Mesenchymal stem cell (in vitro differentiated cells and primary cell): ENCODE data around the gene RHBDD1.

Source experiments
- DNase-seq: peaks from one replicate; pipeline ENCODE4 v3.0.0-alpha.2; 2013
- H2AFZ ChIP-seq: one replicate; pipeline ENCODE4 v1.6.1; 2013; ENCODE audit warnings: low read depth, mild to moderate bottlenecking, control low read depth, inconsistent platforms, low read length, moderate library complexity
- H2AK5ac ChIP-seq: 2 replicates; pipeline ENCODE4 v1.6.1; 2013; ENCODE audit warnings: low read length, moderate library complexity, mild to moderate bottlenecking, inconsistent platforms; ENCODE audit not compliant: severe bottlenecking
- H2BK120ac ChIP-seq: one replicate; pipeline ENCODE4 v1.6.1; 2013; ENCODE audit warnings: low read depth, mild to moderate bottlenecking, inconsistent platforms, low read length, moderate library complexity
- H2BK12ac ChIP-seq, 2 experiments: one replicate each; pipeline ENCODE4 v1.6.1; 2013; ENCODE audit warnings: inconsistent platforms in 2 of 2, low read length in 2 of 2, mild to moderate bottlenecking in 2 of 2, moderate library complexity in 2 of 2, control low read depth in 1 of 2
- H2BK15ac ChIP-seq: one replicate; pipeline ENCODE4 v1.6.1; 2013; ENCODE audit warnings: mild to moderate bottlenecking, low read depth, inconsistent platforms; ENCODE audit not compliant: poor library complexity, severe bottlenecking
- H2BK5ac ChIP-seq: 2 replicates; pipeline ENCODE4 v1.6.1; 2013; ENCODE audit warnings: low read depth, mild to moderate bottlenecking, low read length, control low read depth, inconsistent platforms; ENCODE audit not compliant: poor library complexity, severe bottlenecking
- H3K14ac ChIP-seq, 2 experiments: one replicate each; pipeline ENCODE4 v1.6.1; 2013; ENCODE audit warnings: inconsistent platforms in 2 of 2, low read length in 2 of 2, control low read depth in 1 of 2, mild to moderate bottlenecking in 1 of 2, moderate library complexity in 1 of 2
- H3K18ac ChIP-seq, 2 experiments: one replicate each; pipeline ENCODE4 v1.6.1; 2013; ENCODE audit warnings: inconsistent platforms in 2 of 2, low read length in 2 of 2, control low read depth in 1 of 2, low read depth in 1 of 2, mild to moderate bottlenecking in 1 of 2
- H3K23ac ChIP-seq, 2 experiments: one replicate each; pipeline ENCODE4 v1.6.1; 2013; ENCODE audit warnings: inconsistent platforms in 2 of 2, low read length in 2 of 2, mild to moderate bottlenecking in 2 of 2, moderate library complexity in 2 of 2, control low read depth in 1 of 2
- H3K27ac ChIP-seq: 2 replicates; pipeline ENCODE4 v1.5.1; 2013; ENCODE audit warnings: mild to moderate bottlenecking, moderate library complexity, low read length, control low read depth, inconsistent platforms; ENCODE audit not compliant: poor library complexity, severe bottlenecking
- H3K27me3 ChIP-seq, 2 experiments: 2 replicates each; pipeline versions ENCODE4 v1.6.1 to v1.7.0; 2013; ENCODE audit warnings: low read length in 2 of 2, mild to moderate bottlenecking in 2 of 2, moderate library complexity in 2 of 2, control low read depth in 1 of 2, inconsistent platforms in 1 of 2; ENCODE audit not compliant: control insufficient read depth in 1 of 2, insufficient read depth in 1 of 2
- H3K36me3 ChIP-seq, 2 experiments: 2 replicates each; pipeline versions ENCODE4 v1.6.1 to v1.7.0; 2013; ENCODE audit warnings: low read length in 2 of 2, control low read depth in 1 of 2, inconsistent platforms in 1 of 2, low read depth in 1 of 2, mild to moderate bottlenecking in 1 of 2; ENCODE audit not compliant: insufficient read depth in 2 of 2, control insufficient read depth in 1 of 2
- H3K4ac ChIP-seq, 2 experiments: one replicate each; pipeline ENCODE4 v1.6.1; 2013; ENCODE audit warnings: inconsistent platforms in 2 of 2, low read length in 2 of 2, mild to moderate bottlenecking in 2 of 2, moderate library complexity in 2 of 2, control low read depth in 1 of 2, low read depth in 1 of 2
- H3K4me1 ChIP-seq: 2 replicates; pipeline ENCODE4 v1.6.1; 2013; ENCODE audit warnings: low read depth, low read length, control low read depth; ENCODE audit not compliant: control insufficient read depth, insufficient read depth
- H3K4me2 ChIP-seq: 2 replicates; pipeline ENCODE4 v1.6.1; 2013; ENCODE audit warnings: low read length, mild to moderate bottlenecking, inconsistent platforms; ENCODE audit not compliant: poor library complexity, severe bottlenecking
- H3K4me3 ChIP-seq, 2 experiments: 2 replicates each; pipeline versions ENCODE4 v1.5.1 to v1.7.0; 2013; ENCODE audit warnings: low read length in 2 of 2, mild to moderate bottlenecking in 2 of 2, control low read depth in 1 of 2, low read depth in 1 of 2; ENCODE audit not compliant: insufficient read depth in 1 of 2
- H3K79me1 ChIP-seq: replicated peaks from 2 replicates; pipeline ENCODE4 v1.6.1; 2013; ENCODE audit warnings: mild to moderate bottlenecking, control low read depth, low read length, inconsistent platforms; ENCODE audit not compliant: poor library complexity, severe bottlenecking
- H3K9ac ChIP-seq: 2 replicates; pipeline ENCODE4 v1.7.0; 2013; ENCODE audit warnings: mild to moderate bottlenecking, low read length, moderate library complexity
- H3K9me3 ChIP-seq: 2 replicates; pipeline ENCODE4 v1.7.0; 2013; ENCODE audit warnings: mild to moderate bottlenecking, low read length; ENCODE audit not compliant: control insufficient read depth
- H4K8ac ChIP-seq: one replicate; pipeline ENCODE4 v1.6.1; 2013; ENCODE audit warnings: inconsistent platforms, mild to moderate bottlenecking, low read length, moderate library complexity
- H4K91ac ChIP-seq: one replicate; pipeline ENCODE4 v1.6.1; 2013; ENCODE audit warnings: mild to moderate bottlenecking, low read length, inconsistent platforms
- WGBS: methylation state at CpG from one replicate; pipeline ENCODE4 v1.1.7; 2013; ENCODE audit warnings: mixed read lengths; 5-methylcytosine and 5-hydroxymethylcytosine counted together

RHBDD1 gene

GRCh38 chr2:226883296-226883795, 47.5 kb downstream of the RHBDD1 start:
- Histone ChIP-seq H3K27ac (no peak overlapping the region), H2AK5ac (no peak overlapping the region), H4K91ac (no peak overlapping the region), H2BK15ac (no peak overlapping the region), H3K9me3 (no peaks in the 10 kb centered on the region), H3K4me1 (no peaks in the 10 kb centered on the region), H3K23ac (no peak overlapping the region), H3K4ac (no peak overlapping the region), H2BK12ac (no peak overlapping the region), H2BK120ac (no peak overlapping the region), H3K9ac (no peak overlapping the region), H4K8ac (no peak overlapping the region), H3K4me2 (no peak overlapping the region), H3K36me3 (peaks cover 0 to 10% of the 10 kb centered on the region in 2 experiments), H3K18ac (no peak overlapping the region), H3K27me3 (no peaks in the 10 kb centered on the region), H3K14ac (no peak overlapping the region), H2BK5ac (no peak overlapping the region), H3K79me1 (no peaks in the 10 kb centered on the region), H3K4me3 (no peak overlapping the region), H2AFZ (no peak overlapping the region)
- no peak for DNase-seq
- WGBS = 97% methylated on average over 4 of the region's 4 CpGs

- no peak overlapping the region for H4K91ac ChIP-seq
- peaks cover 2% of the 10 kb centered on the region for H3K79me1 ChIP-seq
- H2BK120ac ChIP-seq = no peak overlapping the region
- no peak overlapping the region for H3K4me3 ChIP-seq
- no peak overlapping the region for H2AK5ac ChIP-seq
- H3K4ac ChIP-seq = no peak overlapping the region
- H3K14ac ChIP-seq = no peak overlapping the region
- no peak overlapping the region for H3K23ac ChIP-seq
- H2BK15ac ChIP-seq = no peak overlapping the region
- H3K27me3 ChIP-seq = no peaks in the 10 kb centered on the region
- H3K9me3 ChIP-seq = no peaks in the 10 kb centered on the region
- no peak overlapping the region for H2BK5ac ChIP-seq
- H2AFZ ChIP-seq = no peak overlapping the region
- H3K4me2 ChIP-seq = no peak overlapping the region
- DNase-seq = no peak
- H3K9ac ChIP-seq = no peak overlapping the region
- no peaks in the 10 kb centered on the region for H3K4me1 ChIP-seq
- no peak overlapping the region for H3K27ac ChIP-seq
- H2BK12ac ChIP-seq = no peak overlapping the region
- no peak overlapping the region for H4K8ac ChIP-seq
- no peak overlapping the region for H3K18ac ChIP-seq
- peaks cover 0 to 10% of the 10 kb centered on the region in 2 experiments for H3K36me3 ChIP-seq
Measured at GRCh38 chr2:226884166-226884565, 48.3 kb downstream of the RHBDD1 start.

- Histone ChIP-seq H2BK12ac (no peak overlapping the region), H3K4me3 (no peak overlapping the region), H3K27ac (no peak overlapping the region), H3K4me1 (peaks cover 2% of the 10 kb centered on the region), H3K14ac (no peak overlapping the region), H3K9ac (no peak overlapping the region), H2BK120ac (no peak overlapping the region), H4K8ac (no peak overlapping the region), H3K18ac (no peak overlapping the region), H4K91ac (no peak overlapping the region), H3K9me3 (no peaks in the 10 kb centered on the region), H2AFZ (no peak overlapping the region), H2BK5ac (no peak overlapping the region), H3K4ac (no peak overlapping the region), H3K23ac (no peak overlapping the region), H3K4me2 (no peak overlapping the region), H3K27me3 (no peaks in the 10 kb centered on the region), H2BK15ac (no peak overlapping the region), H3K79me1 (peaks cover 2% of the 10 kb centered on the region), H2AK5ac (no peak overlapping the region), H3K36me3 (peaks cover 0 to 4% of the 10 kb centered on the region in 2 experiments)
- 92% methylated on average over 6 of the region's 8 CpGs for WGBS
- DNase-seq = peak; percentile 30
Measured at GRCh38 chr2:226885769-226886435, 50.0 kb downstream of the RHBDD1 start.

- Histone ChIP-seq H3K14ac (no peak overlapping the region), H4K8ac (no peak overlapping the region), H3K79me1 (peaks cover 2% of the 10 kb centered on the region), H2BK15ac (no peak overlapping the region), H3K9me3 (no peaks in the 10 kb centered on the region), H3K4ac (no peak overlapping the region), H3K36me3 (peaks cover 0 to 2% of the 10 kb centered on the region in 2 experiments), H3K4me1 (peaks cover 5% of the 10 kb centered on the region), H4K91ac (no peak overlapping the region), H3K4me2 (no peak overlapping the region), H3K27ac (no peak overlapping the region), H2AK5ac (no peak overlapping the region), H3K4me3 (no peak overlapping the region), H2AFZ (no peak overlapping the region), H2BK5ac (no peak overlapping the region), H3K27me3 (no peaks in the 10 kb centered on the region), H3K9ac (no peak overlapping the region), H3K18ac (no peak overlapping the region), H3K23ac (no peak overlapping the region), H2BK120ac (no peak overlapping the region), H2BK12ac (no peak overlapping the region)
- WGBS = 88% methylated on average over 1 of the region's 6 CpGs
- peak; percentile 36 for DNase-seq
Measured at GRCh38 chr2:226887940-226888339, 52.1 kb downstream of the RHBDD1 start.
